Liver (tissue), 9 donors: ENCODE results near the gene MAP3K20. TPM values are rescaled to one million over a fixed set of nuclear protein-coding genes. Genes with fewer than 3 reads are reported as not detected.

Source experiments
- DNase-seq: peaks from one replicate; pipeline ENCODE4 v3.0.0-alpha.2; 2017; ENCODE audit warnings: low spot score
- H3K27ac ChIP-seq, 2 donors: one replicate each; pipeline ENCODE4 v1.7.0; 2013; ENCODE audit warnings: inconsistent platforms in 2 of 2, low read length in 2 of 2, control low read depth in 1 of 2, low read depth in 1 of 2, mild to moderate bottlenecking in 1 of 2
- H3K27me3 ChIP-seq, 4 donors: one replicate each; pipeline versions ENCODE4 v1.6.1 to v1.7.0; 2013; ENCODE audit warnings: low read length in 3 of 4, inconsistent platforms in 1 of 4, mild to moderate bottlenecking in 1 of 4, moderate library complexity in 1 of 4; ENCODE audit not compliant: control insufficient read depth in 4 of 4, insufficient read depth in 4 of 4
- H3K36me3 ChIP-seq, 4 donors: one replicate each; pipeline versions ENCODE4 v1.6.1 to v1.7.0; 2013; ENCODE audit warnings: low read length in 3 of 4, mild to moderate bottlenecking in 3 of 4, low read depth in 1 of 4, moderate library complexity in 1 of 4; ENCODE audit not compliant: control insufficient read depth in 4 of 4, insufficient read depth in 3 of 4
- H3K4me1 ChIP-seq, 4 donors: one replicate each; pipeline versions ENCODE4 v1.6.1 to v1.7.0; 2013; ENCODE audit warnings: low read length in 3 of 4, mild to moderate bottlenecking in 3 of 4, moderate library complexity in 1 of 4; ENCODE audit not compliant: control insufficient read depth in 4 of 4, insufficient read depth in 4 of 4
- H3K4me3 ChIP-seq, 3 donors: one replicate each; pipeline versions ENCODE4 v1.6.1 to v1.7.0; 2013; ENCODE audit warnings: low read length in 3 of 3, control low read depth in 1 of 3, low read depth in 1 of 3, mild to moderate bottlenecking in 1 of 3
- H3K9ac ChIP-seq, 2 donors: one replicate each; pipeline ENCODE4 v1.7.0; 2013; ENCODE audit warnings: low read length in 2 of 2, mild to moderate bottlenecking in 2 of 2, moderate library complexity in 2 of 2, control low read depth in 1 of 2, low read depth in 1 of 2
- H3K9me3 ChIP-seq, 4 donors: one replicate each; pipeline versions ENCODE4 v1.6.1 to v1.7.0; 2013; ENCODE audit warnings: low read length in 3 of 4; ENCODE audit not compliant: control insufficient read depth in 4 of 4
- ATF3 ChIP-seq: IDR thresholded peaks from 2 replicates; pipeline ENCODE4 v1.6.1; 2016; ENCODE audit warnings: antibody characterized with exemption
- CTCF ChIP-seq: fragments of 150-350 bp; IDR thresholded peaks from 2 replicates; pipeline ENCODE4 v1.5.1; 2017; ENCODE audit warnings: improper control_type of control experiment, low read depth, low read length; ENCODE audit not compliant: missing input control
- FOXA1 ChIP-seq: IDR thresholded peaks from 2 replicates; pipeline ENCODE4 v1.6.1; 2016; ENCODE audit warnings: antibody characterized with exemption
- FOXA2 ChIP-seq: IDR thresholded peaks from 2 replicates; pipeline ENCODE4 v1.6.1; 2016; ENCODE audit warnings: antibody characterized with exemption
- GABPA ChIP-seq, 2 donors: IDR thresholded peaks in 1 of 2; conservative IDR thresholded peaks in 1 of 2; 2 replicates each; pipeline ENCODE4 v1.6.1; 2016; ENCODE audit warnings: antibody characterized with exemption in 2 of 2, mild to moderate bottlenecking in 1 of 2, moderate library complexity in 1 of 2
- HNF4G ChIP-seq: IDR thresholded peaks from 2 replicates; pipeline ENCODE4 v1.6.1; 2016; ENCODE audit warnings: antibody characterized with exemption
- JUND ChIP-seq, 2 donors: IDR thresholded peaks; 2 replicates each; pipeline ENCODE4 v1.6.1; 2016; ENCODE audit warnings: antibody characterized with exemption in 2 of 2
- NR2F2 ChIP-seq: IDR thresholded peaks from 2 replicates; pipeline ENCODE4 v1.6.1; 2016; ENCODE audit warnings: antibody characterized with exemption
- RAD21 ChIP-seq, 2 donors: IDR thresholded peaks; 2 replicates each; pipeline ENCODE4 v1.6.1; 2016; ENCODE audit warnings: antibody characterized with exemption in 2 of 2, mild to moderate bottlenecking in 2 of 2
- REST ChIP-seq: IDR thresholded peaks from 2 replicates; pipeline ENCODE4 v1.6.1; 2016; ENCODE audit warnings: antibody characterized with exemption, mild to moderate bottlenecking
- TAF1 ChIP-seq: conservative IDR thresholded peaks from 2 replicates; pipeline ENCODE4 v1.6.1; 2016; ENCODE audit warnings: antibody characterized with exemption, mild to moderate bottlenecking
- YY1 ChIP-seq: IDR thresholded peaks from 2 replicates; pipeline ENCODE4 v1.6.1; 2016; ENCODE audit warnings: antibody characterized with exemption, mild to moderate bottlenecking
- ZBTB33 ChIP-seq: IDR thresholded peaks from 2 replicates; pipeline ENCODE4 v1.6.1; 2016; ENCODE audit warnings: antibody characterized with exemption
- WGBS: extraction: QIAGEN DNeasy Blood & Tissue Kit; methylation state at CpG from one replicate; pipeline ENCODE4 v1.1.7; 2013; 5-methylcytosine and 5-hydroxymethylcytosine counted together
- polyA plus RNA-seq, 2 donors: library from polyadenylated mRNA; stranded (reverse) in 1 of 2; unstranded in 1 of 2; fragments of 200-250 nt in 1 of 2; fragments of >200 nt in 1 of 2; fragmentation: Nextera tagmentation in 1 of 2; extraction: Ambion mirVana in 1 of 2; gene quantifications; one replicate each; pipeline versions ENCODE4 v1.2.1 to v1.2.3, GENCODE V29; 2013 to 2015
- total RNA-seq, 2 donors: library from RNA; depleted of rRNA; stranded (reverse); fragments of >200 nt; gene quantifications; one replicate each; pipeline ENCODE4 v1.2.3, GENCODE V29; 2014
- TF ChIP-seq, protein P1 (sequence below): IDR thresholded peaks from 2 replicates; pipeline ENCODE4 v1.6.1; 2016; ENCODE audit warnings: antibody characterized with exemption
- donor health status: healthy.
- donor health status: healthy.
- donor health status: healthy.
- donor health status: healthy.
- donor health status: healthy.

Gene MAP3K20
- total and polyA plus RNA-seq, 4 donors = 9.1 to 22.6 (median 14.9) TPM

GRCh38 chr2:173218326-173219056 is 142.8 kb downstream of the MAP3K20 start:
- Histone ChIP-seq H3K4me3 (no peak overlapping the region), H3K9me3 (no peaks in the 10 kb centered on the region), H3K36me3 (no peaks in the 10 kb centered on the region), H3K27me3 (no peaks in the 10 kb centered on the region), H3K9ac (no peak overlapping the region), H3K4me1 (peaks cover 0 to 1% (median under 1%) of the 10 kb centered on the region in 4 donors), H3K27ac (peak overlapping the region in 1 of 2 donors; percentile 13)
- TF ChIP-seq, protein P1, sequence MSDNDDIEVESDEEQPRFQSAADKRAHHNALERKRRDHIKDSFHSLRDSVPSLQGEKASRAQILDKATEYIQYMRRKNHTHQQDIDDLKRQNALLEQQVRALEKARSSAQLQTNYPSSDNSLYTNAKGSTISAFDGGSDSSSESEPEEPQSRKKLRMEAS = no peak
- TF ChIP-seq HNF4G (no peak), JUND (IDR thresholded peaks at IDR 0.05) (no peak)
- DNase-seq = no peak
- 56% methylated on average over 6 of the region's 6 CpGs for WGBS

DNA sequence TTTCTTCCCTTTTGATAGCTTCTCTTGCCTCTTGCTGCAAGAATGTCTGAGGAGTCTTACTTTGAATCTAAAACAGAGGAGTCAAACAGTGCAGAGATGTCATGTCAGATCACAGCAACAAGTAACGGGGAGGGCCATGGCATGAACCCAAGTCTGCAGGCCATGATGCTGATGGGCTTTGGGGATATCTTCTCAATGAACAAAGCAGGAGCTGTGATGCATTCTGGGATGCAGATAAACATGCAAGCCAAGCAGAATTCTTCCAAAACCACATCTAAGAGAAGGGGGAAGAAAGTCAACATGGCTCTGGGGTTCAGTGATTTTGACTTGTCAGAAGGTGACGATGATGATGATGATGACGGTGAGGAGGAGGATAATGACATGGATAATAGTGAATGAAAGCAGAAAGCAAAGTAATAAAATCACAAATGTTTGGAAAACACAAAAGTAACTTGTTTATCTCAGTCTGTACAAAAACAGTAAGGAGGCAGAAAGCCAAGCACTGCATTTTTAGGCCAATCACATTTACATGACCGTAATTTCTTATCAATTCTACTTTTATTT is 145.6 kb downstream of the MAP3K20 start:
- Histone ChIP-seq H3K9ac (no peak overlapping the region), H3K36me3 (no peaks in the 10 kb centered on the region), H3K9me3 (no peaks in the 10 kb centered on the region), H3K4me3 (no peak overlapping the region), H3K4me1 (peaks cover 0 to under 1% (median 0%) of the 10 kb centered on the region in 4 donors), H3K27me3 (no peaks in the 10 kb centered on the region), H3K27ac (no peak overlapping the region)
- TF ChIP-seq ATF3 = no peak
- TF ChIP-seq JUND (IDR thresholded peaks at IDR 0.05) = no peak
- TF ChIP-seq FOXA2 = no peak
- TF ChIP-seq, protein P1 = no peak
- TF ChIP-seq FOXA1 = no peak
- TF ChIP-seq REST = no peak
- no peak for TF ChIP-seq TAF1
- TF ChIP-seq GABPA (IDR thresholded peaks at IDR 0.05 in 1 of 2, conservative IDR thresholded peaks at IDR 0.05 in 1 of 2) = no peak
- TF ChIP-seq CTCF = no peak
- TF ChIP-seq YY1 = no peak
- no peak for TF ChIP-seq ZBTB33
- TF ChIP-seq RAD21 (IDR thresholded peaks at IDR 0.05) = no peak
- no peak for TF ChIP-seq NR2F2
- 92% methylated on average over 4 of the region's 4 CpGs for WGBS
- no peak for DNase-seq
